Loucy (cell line): ENCODE data around the gene SYCP2.

Experiments
- EZH2phosphoT487 ChIP-seq: fragments of 200-600 bp; IDR thresholded peaks from 2 replicates; pipeline ENCODE4 v1.6.1; 2018; ENCODE audit warnings: antibody characterized with exemption, mild to moderate bottlenecking, moderate library complexity, borderline replicate concordance
- TF ChIP-seq, protein P1 (sequence below): fragments of 200-600 bp; sonication (generic); conservative IDR thresholded peaks from 2 replicates; pipeline ENCODE4 v1.5.1; 2014; ENCODE audit warnings: mild to moderate bottlenecking, antibody characterized with exemption, low read length

DNA sequence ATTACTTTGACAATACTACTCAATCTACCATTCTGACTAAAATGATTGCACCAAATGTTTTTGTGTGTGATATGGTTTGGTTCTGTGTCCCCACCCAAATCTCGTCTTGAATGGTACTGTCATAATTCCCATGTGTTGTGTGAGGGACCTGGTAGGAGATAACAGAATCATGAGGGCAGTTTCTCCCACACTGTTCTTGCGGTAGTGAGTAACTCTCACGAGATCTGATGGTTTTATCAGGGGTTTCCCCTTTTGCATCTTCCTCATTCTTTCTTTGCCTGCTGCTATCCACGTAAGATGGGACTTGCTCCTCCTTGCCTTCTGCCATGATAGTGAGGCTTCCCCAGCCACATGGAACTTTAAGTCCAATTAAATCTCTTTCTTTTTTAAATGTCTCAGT lies 20.8 kb downstream of the SYCP2 start:
- TF ChIP-seq, protein P1, sequence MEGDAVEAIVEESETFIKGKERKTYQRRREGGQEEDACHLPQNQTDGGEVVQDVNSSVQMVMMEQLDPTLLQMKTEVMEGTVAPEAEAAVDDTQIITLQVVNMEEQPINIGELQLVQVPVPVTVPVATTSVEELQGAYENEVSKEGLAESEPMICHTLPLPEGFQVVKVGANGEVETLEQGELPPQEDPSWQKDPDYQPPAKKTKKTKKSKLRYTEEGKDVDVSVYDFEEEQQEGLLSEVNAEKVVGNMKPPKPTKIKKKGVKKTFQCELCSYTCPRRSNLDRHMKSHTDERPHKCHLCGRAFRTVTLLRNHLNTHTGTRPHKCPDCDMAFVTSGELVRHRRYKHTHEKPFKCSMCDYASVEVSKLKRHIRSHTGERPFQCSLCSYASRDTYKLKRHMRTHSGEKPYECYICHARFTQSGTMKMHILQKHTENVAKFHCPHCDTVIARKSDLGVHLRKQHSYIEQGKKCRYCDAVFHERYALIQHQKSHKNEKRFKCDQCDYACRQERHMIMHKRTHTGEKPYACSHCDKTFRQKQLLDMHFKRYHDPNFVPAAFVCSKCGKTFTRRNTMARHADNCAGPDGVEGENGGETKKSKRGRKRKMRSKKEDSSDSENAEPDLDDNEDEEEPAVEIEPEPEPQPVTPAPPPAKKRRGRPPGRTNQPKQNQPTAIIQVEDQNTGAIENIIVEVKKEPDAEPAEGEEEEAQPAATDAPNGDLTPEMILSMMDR: no peak
- no peak for TF ChIP-seq EZH2phosphoT487
